Posterior cingulate gyrus (tissue), 11 donors: Measurements from ENCODE around the gene LENEP.

Experiments used
- DNase-seq, 10 donors: peaks; one replicate each; pipeline versions ENCODE4 v3.0.0 to v3.0.0-alpha.2; 2020 to 2021; ENCODE audit warnings: mixed read lengths in 3 of 10
- intact Hi-C: fragments of 100-400 bp; cut with DNase I; formaldehyde crosslinking; loops from one replicate; pipeline ENCODE4 v1.15.1; 2023

LENEP gene

DNA sequence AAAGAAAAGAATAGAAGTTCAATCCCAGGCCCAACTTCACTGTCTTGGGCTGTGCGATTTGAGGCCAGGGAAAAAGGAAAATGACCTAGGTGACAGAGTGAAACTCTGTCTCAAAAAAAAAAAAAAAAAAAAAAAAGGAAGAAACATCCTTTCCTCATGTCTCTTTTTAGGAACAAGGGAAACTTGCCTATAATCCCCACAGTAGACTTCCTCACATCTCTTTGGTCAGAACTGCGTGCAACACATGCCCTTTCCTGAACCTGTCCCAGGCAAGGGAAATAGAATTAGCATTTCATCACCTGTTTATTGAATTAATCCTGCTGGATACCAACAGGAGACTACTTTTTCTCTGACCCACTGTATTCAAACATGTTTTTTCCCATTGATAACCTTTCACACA is 42.5 kb downstream of the LENEP start:
- intact Hi-C loops = no loop called here
- no peak for DNase-seq

DNA sequence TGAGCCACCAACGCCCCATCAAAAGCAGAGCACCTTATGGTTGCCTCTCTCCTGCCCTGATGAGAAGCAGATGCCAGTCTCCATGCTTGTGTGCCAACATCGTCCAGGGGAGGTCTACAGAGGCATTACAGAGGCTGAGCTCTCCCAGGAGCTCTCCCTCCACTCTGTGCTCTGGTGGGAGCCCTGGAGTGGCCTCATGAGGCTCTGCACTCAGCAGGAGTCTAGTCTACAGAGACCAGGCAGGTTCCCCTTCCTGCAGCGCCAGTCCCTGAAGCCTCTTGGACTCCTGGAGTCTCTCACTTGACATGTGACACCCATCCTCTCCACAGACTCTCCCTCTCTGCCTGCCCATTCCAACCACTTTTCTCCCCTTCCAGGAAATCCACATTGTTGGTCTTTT is 43.7 kb downstream of the LENEP start:
- intact Hi-C loops = no loop called here
- no peak for DNase-seq

- no peak for DNase-seq
- intact Hi-C loops = no loop called here
These were observed 44.6 kb downstream of the LENEP start for GRCh38 chr1:155037851-155038441.

GRCh38 chr1:155038602-155039307 is 45.4 kb downstream of the LENEP start:
- intact Hi-C loops = no loop called here
- no peak for DNase-seq

DNA sequence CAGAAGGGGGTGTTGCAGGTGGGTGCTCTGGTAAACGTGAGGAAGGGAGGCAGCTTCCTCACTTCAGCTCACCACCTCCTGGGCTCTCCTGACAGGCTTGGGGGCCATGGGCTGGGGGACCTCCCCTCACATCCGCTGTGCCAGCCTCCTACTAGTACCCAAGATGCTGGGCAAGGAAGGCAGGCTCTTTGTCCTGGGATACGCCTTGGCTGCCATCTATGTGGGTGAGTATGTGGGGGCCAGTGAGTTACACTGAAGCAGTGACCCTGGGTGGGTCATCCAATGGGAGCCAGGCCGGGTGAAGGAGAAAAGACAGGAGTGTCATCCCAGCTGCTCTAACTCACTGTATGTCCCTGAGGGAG is 45.9 kb downstream of the LENEP start:
- DNase-seq = no peak
- intact Hi-C loops = no loop called here

GRCh38 chr1:155040358-155041093 is 47.1 kb downstream of the LENEP start:
- DNase-seq = no peak
- intact Hi-C loops = loop anchor here (5.0 kb wide), 1 partner anchor 33 kb away; no protein-coding TSS in a partner anchor

DNA sequence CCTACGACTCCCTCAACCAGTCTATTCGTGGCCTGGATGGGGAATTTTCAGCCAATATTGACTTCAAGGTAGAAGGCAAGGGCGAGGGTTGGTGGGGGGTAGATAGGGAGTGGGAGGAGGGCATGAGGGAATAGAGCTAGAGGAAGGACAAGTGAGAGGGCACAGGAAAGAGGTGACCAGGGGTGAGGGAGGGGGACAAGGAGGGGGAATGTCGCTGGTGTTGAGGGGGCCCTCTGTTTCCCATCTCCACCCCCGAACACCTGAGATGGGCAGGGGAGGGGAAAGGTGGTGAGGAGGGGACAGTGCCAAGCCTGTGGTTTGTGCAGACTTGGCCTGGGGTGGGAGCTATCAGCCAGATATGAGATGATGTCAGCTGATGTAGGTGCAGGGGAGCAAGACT is 49.4 kb downstream of the LENEP start:
- no peak for DNase-seq
- intact Hi-C loops = loop anchor here (5.0 kb wide), 1 partner anchor 35 kb away; no protein-coding TSS in a partner anchor

DNA sequence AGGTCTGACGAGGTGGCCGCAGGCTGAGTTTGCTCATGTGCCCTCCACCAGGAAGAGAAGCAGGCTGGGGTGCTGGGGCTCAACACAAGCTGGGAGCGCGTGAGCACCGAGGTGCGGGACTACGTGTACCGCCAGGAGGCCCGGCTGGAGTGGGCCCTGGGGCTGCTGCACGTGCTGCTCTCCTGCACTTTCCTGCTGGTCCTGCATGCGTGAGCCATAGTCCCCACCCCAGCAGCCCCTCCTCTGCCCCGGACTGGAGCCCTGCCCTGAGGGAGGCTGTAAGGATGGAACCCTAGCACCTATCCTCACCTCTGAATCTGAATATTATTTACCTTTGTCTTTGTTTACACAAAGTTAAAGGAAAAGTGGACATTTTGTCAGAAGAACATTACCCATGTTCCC is 49.9 kb downstream of the LENEP start:
- intact Hi-C loops = loop anchor here (5.0 kb wide), 1 partner anchor 36 kb away; no protein-coding TSS in a partner anchor
- peak in 1 of 10 donors; percentile 72 for DNase-seq

DNA sequence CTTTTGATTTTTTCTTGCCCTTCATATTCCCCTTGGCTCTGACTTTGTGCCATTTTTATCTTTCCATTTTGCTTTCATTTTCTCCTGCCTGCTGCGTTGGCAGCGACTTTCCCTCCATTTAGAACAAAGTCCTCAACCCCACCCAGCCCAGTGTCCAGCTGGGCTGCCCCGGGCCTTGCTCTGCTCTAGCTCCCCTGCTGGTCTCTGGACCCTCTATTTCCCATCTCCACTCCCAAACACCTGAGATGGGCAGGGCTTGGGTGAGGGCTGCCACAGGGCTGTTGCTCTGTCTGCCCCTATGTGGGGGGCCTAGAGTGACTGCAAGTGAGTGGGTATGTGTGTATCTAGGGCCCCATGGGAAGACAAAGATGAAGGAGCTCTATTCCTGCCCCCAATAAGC is 50.4 kb downstream of the LENEP start:
- intact Hi-C loops = loop anchor here (5.0 kb wide), 1 partner anchor 36 kb away; no protein-coding TSS in a partner anchor
- no peak for DNase-seq
